Sigmoid colon (tissue), 7 donors: Measurements from ENCODE around the gene GDF15. TPM values are rescaled to one million over a fixed set of nuclear protein-coding genes. Genes with fewer than 3 reads are reported as not detected.

Experiments
- DNase-seq: peaks from one replicate; pipeline ENCODE4 v3.0.0-alpha.2; 2019
- H3K27ac ChIP-seq, 4 donors: fragments of 200-600 bp; sonication (generic); one replicate each; pipeline ENCODE4 v1.5.1; 2016 to 2019; ENCODE audit warnings: mild to moderate bottlenecking in 1 of 4
- H3K27me3 ChIP-seq, 3 donors: fragments of 200-600 bp; sonication (generic); one replicate each; pipeline ENCODE4 v1.5.1; 2019; ENCODE audit warnings: mild to moderate bottlenecking in 1 of 3
- H3K36me3 ChIP-seq, 4 donors: fragments of 200-600 bp; sonication (generic); one replicate each; pipeline ENCODE4 v1.5.1; 2016 to 2019
- H3K4me1 ChIP-seq, 4 donors: fragments of 200-600 bp; sonication (generic); one replicate each; pipeline ENCODE4 v1.5.1; 2017 to 2019
- H3K4me3 ChIP-seq, 4 donors: fragments of 200-600 bp; sonication (generic); one replicate each; pipeline ENCODE4 v1.5.1; 2017 to 2019; ENCODE audit warnings: mild to moderate bottlenecking in 2 of 4, moderate library complexity in 1 of 4
- H3K9me3 ChIP-seq, 4 donors: fragments of 200-600 bp in 3 of 4; sonication (generic) in 3 of 4; one replicate each; pipeline versions ENCODE4 v1.5.1 to v1.6.1; 2013 to 2019
- EP300 ChIP-seq, 4 donors: sonication (generic); formaldehyde crosslinking; IDR thresholded peaks; one replicate each; pipeline ENCODE4 v1.6.1; 2017; ENCODE audit warnings: antibody characterized with exemption in 4 of 4
- POLR2A ChIP-seq, 2 donors: fragments of 450-650 bp; IDR thresholded peaks; one replicate each; pipeline ENCODE4 v1.6.1; 2016; ENCODE audit warnings: antibody characterized with exemption in 2 of 2, mild to moderate bottlenecking in 2 of 2, moderate library complexity in 2 of 2
- POLR2AphosphoS5 ChIP-seq, 4 donors: sonication (generic); formaldehyde crosslinking; IDR thresholded peaks; one replicate each; pipeline ENCODE4 v1.6.1; 2017; ENCODE audit warnings: antibody characterized with exemption in 4 of 4
- WGBS, 2 donors: extraction: QIAGEN DNeasy Blood & Tissue Kit; methylation state at CpG; one replicate each; pipeline ENCODE4 v1.1.7; 2013; 5-methylcytosine and 5-hydroxymethylcytosine counted together
- intact Hi-C: fragments of 100-400 bp; cut with DNase I; formaldehyde crosslinking; loops from one replicate; pipeline ENCODE4 v1.15.1; 2023
- polyA plus RNA-seq, 3 donors: library from polyadenylated mRNA; stranded (reverse); fragments of 200-250 nt; gene quantifications; one replicate each; pipeline ENCODE4 v1.2.3, GENCODE V29; 2013
- total RNA-seq, 4 donors: library from RNA; depleted of rRNA; stranded (reverse); fragments of >200 nt; gene quantifications; one replicate each; pipeline ENCODE4 v1.1.0, GENCODE V29; 2016
- TF ChIP-seq, protein P1 (sequence below), 4 experiments: fragments of 450-650 bp in 3 of 4; fragments of 200-600 bp in 1 of 4; IDR thresholded peaks; one replicate each; pipeline ENCODE4 v1.5.1; 2016 to 2019; ENCODE audit warnings: antibody characterized with exemption in 4 of 4, mild to moderate bottlenecking in 3 of 4, moderate library complexity in 2 of 4
- donor health status: healthy with polysubstance abuse.
- donor health status: Bipolar disorder and iron deficiency.
- donor health status: healthy.

The GDF15 gene
- total and polyA plus RNA-seq, 7 donors: 1.1 to 79.7 (median 7.2) TPM

DNA sequence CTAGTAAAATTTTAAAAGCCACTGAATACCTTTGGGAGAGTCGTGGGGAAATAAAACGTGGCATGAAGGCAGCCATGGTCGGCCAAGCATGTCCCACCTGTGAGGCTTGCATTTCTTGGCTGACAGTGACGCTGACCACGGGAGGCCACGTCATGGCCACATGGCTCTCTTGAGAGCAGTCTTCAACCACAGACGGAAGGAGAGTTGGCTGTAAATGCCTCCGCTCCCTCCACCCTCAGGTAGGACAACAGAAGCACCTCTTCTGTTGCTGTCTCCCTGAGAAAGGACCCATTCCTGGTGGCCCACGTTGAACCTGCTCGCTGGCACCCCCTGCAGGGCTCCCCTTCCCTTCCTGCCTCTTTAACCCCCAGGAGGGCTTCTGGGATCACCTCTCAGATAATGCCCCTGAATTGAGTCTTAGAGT lies 22.1 kb downstream of the GDF15 start:
- Histone ChIP-seq H3K36me3 (no peaks in the 10 kb centered on the region), H3K9me3 (no peaks in the 10 kb centered on the region), H3K4me3 (no peak overlapping the region), H3K4me1 (no peaks in the 10 kb centered on the region), H3K27me3 (no peaks in the 10 kb centered on the region), H3K27ac (no peak overlapping the region)
- WGBS, 2 donors: 16 to 33% methylated on average over 10 of the region's 10 CpGs
- no peak for DNase-seq
- intact Hi-C loops: no loop called here
- TF ChIP-seq EP300 (IDR thresholded peaks at IDR 0.05): no peak
- TF ChIP-seq, protein P1, sequence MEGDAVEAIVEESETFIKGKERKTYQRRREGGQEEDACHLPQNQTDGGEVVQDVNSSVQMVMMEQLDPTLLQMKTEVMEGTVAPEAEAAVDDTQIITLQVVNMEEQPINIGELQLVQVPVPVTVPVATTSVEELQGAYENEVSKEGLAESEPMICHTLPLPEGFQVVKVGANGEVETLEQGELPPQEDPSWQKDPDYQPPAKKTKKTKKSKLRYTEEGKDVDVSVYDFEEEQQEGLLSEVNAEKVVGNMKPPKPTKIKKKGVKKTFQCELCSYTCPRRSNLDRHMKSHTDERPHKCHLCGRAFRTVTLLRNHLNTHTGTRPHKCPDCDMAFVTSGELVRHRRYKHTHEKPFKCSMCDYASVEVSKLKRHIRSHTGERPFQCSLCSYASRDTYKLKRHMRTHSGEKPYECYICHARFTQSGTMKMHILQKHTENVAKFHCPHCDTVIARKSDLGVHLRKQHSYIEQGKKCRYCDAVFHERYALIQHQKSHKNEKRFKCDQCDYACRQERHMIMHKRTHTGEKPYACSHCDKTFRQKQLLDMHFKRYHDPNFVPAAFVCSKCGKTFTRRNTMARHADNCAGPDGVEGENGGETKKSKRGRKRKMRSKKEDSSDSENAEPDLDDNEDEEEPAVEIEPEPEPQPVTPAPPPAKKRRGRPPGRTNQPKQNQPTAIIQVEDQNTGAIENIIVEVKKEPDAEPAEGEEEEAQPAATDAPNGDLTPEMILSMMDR (IDR thresholded peaks at IDR 0.05): peak in 1 of 4 experiments; percentile 22

DNA sequence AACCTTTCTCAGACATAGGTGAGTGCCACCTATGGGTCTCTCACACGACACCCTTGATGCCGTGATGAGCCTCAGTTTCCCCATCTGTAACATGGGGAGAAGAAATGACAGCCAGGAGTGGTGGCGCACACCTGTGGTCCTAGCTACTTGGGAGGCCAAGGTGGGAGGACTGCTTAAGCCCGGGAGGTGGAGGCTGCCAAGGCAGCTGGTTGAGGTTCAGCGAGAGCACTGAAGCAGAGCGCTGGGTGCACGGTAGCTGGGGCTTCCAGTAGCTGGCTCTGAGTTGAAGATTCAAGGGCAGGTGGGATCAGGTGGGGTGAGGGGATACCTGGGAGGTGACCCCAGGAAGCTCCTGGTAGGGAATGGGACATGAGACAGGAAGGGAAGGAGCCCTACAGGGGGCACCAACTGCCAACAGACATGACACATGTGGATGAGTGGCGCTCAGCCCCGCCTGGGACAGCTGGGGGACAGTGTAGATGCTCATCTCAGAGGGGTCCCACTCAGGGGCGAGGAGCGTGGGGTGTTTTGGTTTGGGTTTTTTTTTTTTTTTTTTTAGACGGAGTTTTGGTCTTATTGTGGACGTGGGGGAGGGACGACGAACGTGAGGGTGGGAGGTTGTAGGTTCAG lies 26.8 kb downstream of the GDF15 start:
- WGBS, 2 donors: 87 to 88% methylated on average over 16 of the region's 16 CpGs
- intact Hi-C loops: loop anchor here (5.0 to 10.0 kb wide), 3 partner anchors 70 to 298 kb away; partner anchors contain the start of gene PGPEP1
- DNase-seq: no peak

GRCh38 chr19:18414504-18415177 lies 28.7 kb downstream of the GDF15 start:
- H3K9me3 ChIP-seq: no peaks in the 10 kb centered on the region
- WGBS, 2 donors: 29 to 46% methylated on average over 11 of the region's 11 CpGs
- intact Hi-C loops: loop anchor here (5.0 to 10.0 kb wide), 4 partner anchors 72 to 300 kb away; partner anchors contain the start of genes JUND and PGPEP1
- H3K4me1 ChIP-seq: peaks cover 0 to 50% (median 48%) of the 10 kb centered on the region in 4 donors
- peak overlapping the region; percentile 82 to 88 (median 86) for H3K27ac ChIP-seq
- peak overlapping the region in 3 of 4 donors; percentile 21 to 31 (median 26) for H3K4me3 ChIP-seq
- DNase-seq: no peak
- peaks cover 0 to 29% (median 3%) of the 10 kb centered on the region in 3 donors for H3K27me3 ChIP-seq
- TF ChIP-seq EP300 (IDR thresholded peaks at IDR 0.05): no peak
- TF ChIP-seq, protein P1 (IDR thresholded peaks at IDR 0.05): no peak
- no peak for TF ChIP-seq POLR2AphosphoS5 (IDR thresholded peaks at IDR 0.05)
- TF ChIP-seq POLR2A (IDR thresholded peaks at IDR 0.05): no peak
- no peaks in the 10 kb centered on the region for H3K36me3 ChIP-seq

More for the DNA sequence above, 26.8 kb downstream of the GDF15 start:
- peaks cover 0 to 20% (median 3%) of the 10 kb centered on the region in 3 donors for H3K27me3 ChIP-seq
- no peak overlapping the region for H3K4me3 ChIP-seq
- no peaks in the 10 kb centered on the region for H3K9me3 ChIP-seq
- TF ChIP-seq POLR2AphosphoS5 (IDR thresholded peaks at IDR 0.05) (no peak), POLR2A (IDR thresholded peaks at IDR 0.05) (no peak), EP300 (IDR thresholded peaks at IDR 0.05) (no peak)
- TF ChIP-seq, protein P1 (IDR thresholded peaks at IDR 0.05): no peak
- no peak overlapping the region for H3K27ac ChIP-seq
- H3K4me1 ChIP-seq: peaks cover 0 to 35% (median 35%) of the 10 kb centered on the region in 4 donors
- H3K36me3 ChIP-seq: no peaks in the 10 kb centered on the region

GRCh38 chr19:18415178-18415867 lies 29.4 kb downstream of the GDF15 start:
- H3K9me3 ChIP-seq: no peaks in the 10 kb centered on the region
- DNase-seq: peak; percentile 92
- H3K36me3 ChIP-seq: no peaks in the 10 kb centered on the region
- peak overlapping the region; percentile 82 to 88 (median 86) for H3K27ac ChIP-seq
- H3K27me3 ChIP-seq: peaks cover 0 to 29% (median 3%) of the 10 kb centered on the region in 3 donors
- H3K4me1 ChIP-seq: peaks cover 0 to 57% (median 55%) of the 10 kb centered on the region in 4 donors
- intact Hi-C loops: loop anchor here (5.0 to 10.0 kb wide), 2 partner anchors 133 to 301 kb away; partner anchors contain the start of gene JUND
- WGBS, 2 donors: 24 to 61% methylated on average over 25 of the region's 25 CpGs
- peak overlapping the region in 3 of 4 donors; percentile 21 to 31 (median 26) for H3K4me3 ChIP-seq
- no peak for TF ChIP-seq EP300 (IDR thresholded peaks at IDR 0.05)
- TF ChIP-seq POLR2AphosphoS5 (IDR thresholded peaks at IDR 0.05): peak; percentile 35 to 84 (median 80)
- TF ChIP-seq POLR2A (IDR thresholded peaks at IDR 0.05): peak in 1 of 2 donors; percentile 9
